H1 (cell line): ENCODE measurements around the gene RPS6KL1. TPM values are rescaled to one million over a fixed set of nuclear protein-coding genes. Genes with fewer than 3 reads are reported as not detected.

Source experiments
- KDM4A ChIP-seq: IDR thresholded peaks from one replicate; pipeline ENCODE4 v1.7.1; 2012; ENCODE audit warnings: low read depth, mild to moderate bottlenecking, moderate library complexity, low read length, inconsistent platforms; ENCODE audit not compliant: severe bottlenecking
- SP1 ChIP-seq: IDR thresholded peaks from 2 replicates; pipeline ENCODE4 v1.6.1; 2011; ENCODE audit warnings: low read depth, low read length
- polyA plus RNA-seq, 7 experiments: library from polyadenylated mRNA; depleted of rRNA in 3 of 7; stranded (reverse) in 5 of 7; unstranded in 2 of 7; fragments of >200 nt in 5 of 7; fragments of 200-250 nt in 2 of 7; gene quantifications; 1 replicate in 5 of 7; 2 replicates in 1 of 7; 4 replicates in 1 of 7; pipeline versions ENCODE4 v1.2.1 to v1.2.3, GENCODE V29; 2011 to 2013; ENCODE audit warnings: missing spikeins in 2 of 7, mixed read lengths in 2 of 7
- total RNA-seq: library from RNA; stranded (reverse); fragmentation: NEBNext Ultra II Directional; extraction: Animal tissue kit (Norgen Biotek cat#: 25700); gene quantifications from 2 replicates; pipeline ENCODE4 v1.2.1, GENCODE V29; 2021
- TF ChIP-seq, protein P1 (sequence below), 3 experiments: IDR thresholded peaks; 1 replicate in 2 of 3; 2 replicates in 1 of 3; pipeline versions ENCODE4 v1.5.1 to v1.6.1; 2011; ENCODE audit warnings: low read length in 3 of 3, mild to moderate bottlenecking in 3 of 3, inconsistent platforms in 2 of 3, low read depth in 1 of 3, moderate library complexity in 1 of 3; ENCODE audit not compliant: insufficient read depth in 1 of 3; ENCODE audit errors: control extremely low read depth in 1 of 3

Gene RPS6KL1
- total and polyA plus RNA-seq, 2 of the 8 experiments (the other 6 are each of a cell fraction or from before 2014, with no cell fraction given): 9.8 to 13.8 TPM

DNA sequence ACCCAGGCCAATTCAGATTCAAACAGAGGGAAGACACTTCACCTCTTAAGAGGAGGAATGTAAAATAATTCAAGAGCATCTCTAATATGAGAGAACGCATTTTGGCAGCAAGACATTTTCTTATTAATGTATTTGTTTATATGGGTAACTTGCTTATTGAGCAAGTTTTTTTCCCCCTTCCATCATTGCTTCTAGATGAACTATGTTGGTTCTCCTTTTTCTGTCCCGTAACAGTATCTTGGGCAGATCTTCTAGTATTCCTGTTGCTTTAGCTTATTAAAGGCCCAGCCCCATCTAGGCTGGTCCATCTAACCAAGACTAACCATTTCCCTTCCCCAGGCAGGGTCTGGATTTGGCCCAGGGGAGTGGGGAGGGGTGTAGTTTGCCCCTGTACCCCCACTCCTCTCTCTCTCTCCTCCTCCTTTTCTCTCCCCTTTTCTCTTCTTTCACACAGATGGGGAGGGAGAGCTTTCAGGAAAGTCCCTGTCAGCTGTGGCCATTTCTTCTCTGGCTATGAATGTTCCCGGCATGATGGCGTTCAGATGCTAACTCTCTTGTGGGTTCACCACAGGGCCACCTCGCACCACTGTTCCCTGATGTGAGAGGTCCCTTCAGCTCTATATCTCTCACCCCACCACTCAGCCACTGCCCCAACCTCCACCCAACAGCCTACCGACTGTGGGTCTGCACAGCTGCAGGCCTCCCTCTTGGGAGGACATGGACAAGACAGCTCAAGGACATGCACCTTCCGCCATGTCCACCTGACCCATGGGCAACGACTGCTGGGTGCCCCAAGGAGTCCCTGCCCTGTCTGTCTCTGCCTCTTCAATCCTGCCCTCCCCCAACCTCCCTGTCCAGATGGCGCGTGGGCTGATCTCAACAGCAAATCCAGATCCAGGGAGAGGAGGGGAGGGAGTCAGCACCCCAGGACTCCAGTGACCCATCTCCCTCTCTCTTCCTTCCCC, 15.8 kb upstream of the RPS6KL1 start (continued):
- TF ChIP-seq KDM4A: no peak
- TF ChIP-seq SP1: no peak
- TF ChIP-seq, protein P1, sequence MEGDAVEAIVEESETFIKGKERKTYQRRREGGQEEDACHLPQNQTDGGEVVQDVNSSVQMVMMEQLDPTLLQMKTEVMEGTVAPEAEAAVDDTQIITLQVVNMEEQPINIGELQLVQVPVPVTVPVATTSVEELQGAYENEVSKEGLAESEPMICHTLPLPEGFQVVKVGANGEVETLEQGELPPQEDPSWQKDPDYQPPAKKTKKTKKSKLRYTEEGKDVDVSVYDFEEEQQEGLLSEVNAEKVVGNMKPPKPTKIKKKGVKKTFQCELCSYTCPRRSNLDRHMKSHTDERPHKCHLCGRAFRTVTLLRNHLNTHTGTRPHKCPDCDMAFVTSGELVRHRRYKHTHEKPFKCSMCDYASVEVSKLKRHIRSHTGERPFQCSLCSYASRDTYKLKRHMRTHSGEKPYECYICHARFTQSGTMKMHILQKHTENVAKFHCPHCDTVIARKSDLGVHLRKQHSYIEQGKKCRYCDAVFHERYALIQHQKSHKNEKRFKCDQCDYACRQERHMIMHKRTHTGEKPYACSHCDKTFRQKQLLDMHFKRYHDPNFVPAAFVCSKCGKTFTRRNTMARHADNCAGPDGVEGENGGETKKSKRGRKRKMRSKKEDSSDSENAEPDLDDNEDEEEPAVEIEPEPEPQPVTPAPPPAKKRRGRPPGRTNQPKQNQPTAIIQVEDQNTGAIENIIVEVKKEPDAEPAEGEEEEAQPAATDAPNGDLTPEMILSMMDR (IDR thresholded peaks at IDR 0.05; ENCODE audit: control extremely low read depth in 1 of 3, insufficient read depth in 1 of 3, low read depth in 1 of 3, low read length in 3 of 3): no peak
